Activated T-helper 1 cell treated with anti-CD3 and anti-CD28 coated beads, Interleukin-12 subunit alpha, Interleukin-12 subunit beta, Interleukin-2, Interleukin-4 antibody, amounts not matched to agents 30 ng/mL and 10 ng/mL and 1 ng/mL, durations not matched to agents 14 hours and 24 hours and 36 hours (primary cell): ENCODE results near the gene TBXAS1. TPM values are rescaled to one million over a fixed set of nuclear protein-coding genes. Genes with fewer than 3 reads are reported as not detected.

ENCODE experiments used
- DNase-seq: peaks from one replicate; pipeline ENCODE4 v3.0.0; 2021; ENCODE audit warnings: low spot score
- H3K27ac Mint-ChIP-seq: one replicate; pipeline ENCODE4 v1.8.0; 2021; ENCODE audit warnings: mild to moderate bottlenecking, mixed read lengths
- H3K27me3 Mint-ChIP-seq: one replicate; pipeline ENCODE4 v1.8.0; 2022; ENCODE audit warnings: mild to moderate bottlenecking, moderate library complexity, mixed read lengths; ENCODE audit not compliant: insufficient read depth
- H3K36me3 Mint-ChIP-seq: one replicate; pipeline ENCODE4 v1.8.0; 2021; ENCODE audit warnings: low read depth, mixed read lengths
- H3K4me1 Mint-ChIP-seq: one replicate; pipeline ENCODE4 v1.8.0; 2021; ENCODE audit warnings: low read depth, mixed read lengths
- H3K4me3 Mint-ChIP-seq: one replicate; pipeline ENCODE4 v1.8.0; 2021; ENCODE audit warnings: mild to moderate bottlenecking, moderate library complexity, mixed read lengths
- H3K9me3 Mint-ChIP-seq: one replicate; pipeline ENCODE4 v1.8.0; 2021; ENCODE audit warnings: mixed read lengths
- intact Hi-C: fragments of 100-400 bp; cut with micrococcal nuclease; formaldehyde crosslinking; loops from one replicate; pipeline ENCODE4 v1.15.1; 2024
- total RNA-seq: library from RNA; stranded (reverse); gene quantifications from 2 replicates; pipeline ENCODE4 v1.2.3, GENCODE V29; 2022

Gene TBXAS1
- total RNA-seq, 1 donor from 2014 or later: 2.4 TPM

DNA sequence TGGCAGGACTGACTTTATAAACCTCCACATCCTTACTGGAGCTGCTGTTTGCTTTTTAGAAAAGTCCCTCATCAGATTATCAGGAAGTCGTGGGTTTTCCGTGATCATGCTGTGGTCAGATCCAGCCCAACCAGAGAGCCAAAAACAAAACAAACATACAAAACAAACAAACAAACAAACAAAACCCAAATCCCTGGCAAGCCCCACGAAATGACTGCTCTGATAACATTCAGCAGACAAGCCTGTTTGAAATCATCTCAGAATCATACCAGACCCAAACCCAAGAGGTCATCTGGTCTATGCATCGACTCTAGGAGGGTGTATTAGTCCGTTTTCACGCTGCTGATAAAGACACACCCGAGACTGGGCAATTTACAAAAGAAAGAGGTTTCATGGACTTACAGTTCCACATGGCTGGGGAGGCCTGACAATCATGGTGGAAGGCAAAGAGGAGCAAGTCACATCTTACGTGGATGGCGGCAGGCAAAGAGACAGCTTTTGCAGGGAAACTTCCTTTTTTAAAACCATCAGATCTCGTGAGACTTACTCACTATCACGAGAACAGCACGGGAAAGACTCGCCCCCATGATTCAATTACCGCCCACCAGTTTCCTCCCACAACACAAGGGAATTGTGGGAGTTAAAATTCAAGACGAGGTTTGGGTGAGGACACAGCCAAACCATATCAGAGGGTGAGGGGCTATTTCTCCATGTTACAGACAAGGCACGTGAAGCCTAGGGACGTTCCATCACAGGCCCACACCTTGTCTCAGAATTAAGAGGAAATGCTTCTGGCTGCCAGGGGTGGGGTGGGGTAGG, 148.0 kb downstream of the TBXAS1 start:
- Mint-ChIP-seq H3K27ac (no peak overlapping the region), H3K4me3 (no peak overlapping the region), H3K27me3 (peaks cover 5% of the 10 kb centered on the region), H3K36me3 (peaks cover 3% of the 10 kb centered on the region), H3K4me1 (peaks cover 28% of the 10 kb centered on the region), H3K9me3 (no peaks in the 10 kb centered on the region)
- no peak for DNase-seq
- intact Hi-C loops: no loop called here

DNA sequence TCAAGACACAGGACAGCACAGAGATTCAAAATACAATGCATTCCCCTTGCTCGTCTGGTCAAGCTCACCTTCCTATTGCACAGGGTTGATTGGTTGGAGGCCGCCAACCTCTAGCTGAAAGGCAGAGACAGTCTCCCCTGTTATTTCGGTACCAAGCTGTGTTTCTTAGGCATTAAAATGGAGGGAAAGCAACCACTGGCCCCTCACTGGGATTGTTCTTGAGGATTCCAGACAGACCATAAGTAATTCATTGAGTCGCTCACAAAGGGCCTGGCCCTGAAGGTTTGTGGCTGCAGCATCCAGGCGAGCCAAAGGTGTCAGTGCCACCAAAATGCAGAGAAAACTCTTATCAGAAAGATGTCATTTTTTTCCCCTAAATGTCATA, 152.4 kb downstream of the TBXAS1 start:
- peak overlapping the region; percentile 11 for H3K27ac Mint-ChIP-seq
- H3K36me3 Mint-ChIP-seq: peaks cover 3% of the 10 kb centered on the region
- DNase-seq: no peak
- H3K9me3 Mint-ChIP-seq: no peaks in the 10 kb centered on the region
- intact Hi-C loops: loop anchor here (5.0 kb wide), 1 partner anchor 204 kb away; the partner anchor contains the start of gene HIPK2
- H3K4me1 Mint-ChIP-seq: peaks cover 28% of the 10 kb centered on the region
- peaks cover 16% of the 10 kb centered on the region for H3K27me3 Mint-ChIP-seq
- H3K4me3 Mint-ChIP-seq: no peak overlapping the region

DNA sequence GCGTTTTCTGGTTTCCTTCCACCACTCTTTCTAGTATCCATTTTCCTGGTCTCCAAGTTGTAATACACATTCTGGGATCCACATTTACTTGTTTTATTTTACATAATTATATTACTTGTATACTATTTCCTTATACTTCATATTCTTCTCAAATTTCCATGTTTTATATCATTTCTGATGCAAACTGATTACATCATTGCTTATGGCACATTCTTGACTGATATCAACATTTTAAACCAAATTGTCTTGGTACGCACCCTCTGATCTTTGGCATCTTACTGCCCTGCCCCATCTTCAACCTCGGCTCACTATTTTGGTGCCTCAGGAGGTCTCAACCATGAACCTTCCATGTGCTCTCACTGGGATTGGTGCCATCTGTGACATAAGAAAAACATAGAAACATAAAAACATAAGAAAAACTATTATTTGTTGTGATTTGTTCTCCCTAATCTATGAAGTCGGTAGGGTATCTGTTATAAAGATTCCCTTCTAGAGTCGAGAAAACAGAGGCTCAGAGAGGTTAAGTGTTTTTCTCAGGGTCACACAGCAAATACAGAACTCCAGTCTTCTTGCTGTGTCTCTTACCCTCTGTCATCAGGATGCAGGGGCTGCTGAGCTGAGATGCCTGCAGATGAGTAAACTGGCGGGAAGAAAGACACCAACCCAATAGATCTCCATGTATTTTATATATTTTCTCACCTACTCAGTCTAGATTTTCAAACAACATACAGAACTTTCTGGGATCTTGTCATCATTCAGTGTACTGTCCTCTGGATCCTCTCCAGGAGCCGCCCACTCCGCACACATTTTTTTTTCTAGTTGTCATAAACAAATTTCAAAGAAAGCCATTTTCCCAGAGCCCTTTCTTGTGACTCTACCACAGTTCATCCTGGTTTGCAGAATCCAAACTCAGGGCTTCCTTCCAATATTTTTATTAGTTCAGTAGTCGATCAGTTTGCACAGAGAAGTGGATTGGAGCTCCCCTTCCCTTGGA, 154.2 kb downstream of the TBXAS1 start:
- H3K36me3 Mint-ChIP-seq: peaks cover 3% of the 10 kb centered on the region
- H3K27ac Mint-ChIP-seq: no peak overlapping the region
- H3K4me1 Mint-ChIP-seq: peaks cover 18% of the 10 kb centered on the region
- peaks cover 16% of the 10 kb centered on the region for H3K27me3 Mint-ChIP-seq
- DNase-seq: no peak
- no peaks in the 10 kb centered on the region for H3K9me3 Mint-ChIP-seq
- H3K4me3 Mint-ChIP-seq: no peak overlapping the region
- intact Hi-C loops: loop anchor here (5.0 kb wide), 1 partner anchor 206 kb away; the partner anchor contains the start of gene HIPK2

DNA sequence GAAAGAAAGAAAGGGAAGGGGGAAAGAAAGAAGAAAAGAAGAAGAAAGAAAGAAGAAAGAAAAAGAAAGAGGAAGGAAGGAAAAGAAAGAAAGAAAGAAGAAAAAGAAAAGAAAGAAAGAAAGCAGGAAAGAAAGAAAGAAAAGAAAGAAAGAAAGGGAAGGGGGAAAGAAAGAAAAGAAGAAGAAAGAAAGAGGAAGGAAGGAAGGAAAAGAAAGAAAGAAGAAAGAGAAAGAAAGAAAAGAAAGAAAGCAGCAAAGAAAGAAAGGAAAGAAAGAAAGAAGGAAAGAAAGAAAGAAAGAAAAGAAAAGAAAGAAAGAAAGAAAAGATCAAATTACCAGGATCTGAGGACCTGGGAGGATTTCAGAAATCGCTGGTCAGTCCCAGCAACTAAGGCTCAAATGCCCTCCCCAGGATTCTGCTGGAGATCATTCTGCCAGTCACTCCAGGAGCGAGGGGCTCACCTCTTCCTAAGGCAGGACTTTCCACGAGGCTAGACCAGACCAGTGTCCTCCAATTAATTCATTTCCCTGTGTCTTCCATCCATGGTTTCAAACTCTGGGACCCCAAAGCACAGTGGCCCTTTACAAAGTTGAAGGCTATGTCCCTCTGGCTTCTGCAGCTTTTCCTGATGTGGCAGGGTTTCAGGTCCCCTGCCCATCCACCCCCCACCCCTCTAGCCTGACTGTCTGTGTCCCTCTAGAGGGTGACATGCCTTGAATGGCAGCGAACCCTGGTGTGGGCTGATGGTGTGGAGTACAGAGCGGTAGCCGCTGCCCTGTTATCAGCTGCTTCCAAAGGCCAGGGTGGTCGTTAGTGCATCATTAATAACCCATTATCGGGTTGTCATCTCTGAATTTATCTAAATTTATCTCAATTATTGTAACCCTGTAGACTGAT, 155.8 kb downstream of the TBXAS1 start:
- H3K27ac Mint-ChIP-seq: no peak overlapping the region
- H3K4me3 Mint-ChIP-seq: no peak overlapping the region
- intact Hi-C loops: loop anchor here (5.0 kb wide), 1 partner anchor 208 kb away; the partner anchor contains the start of gene HIPK2
- DNase-seq: no peak
- H3K36me3 Mint-ChIP-seq: peaks cover 3% of the 10 kb centered on the region
- H3K4me1 Mint-ChIP-seq: peaks cover 17% of the 10 kb centered on the region
- no peaks in the 10 kb centered on the region for H3K9me3 Mint-ChIP-seq
- H3K27me3 Mint-ChIP-seq: peaks cover 16% of the 10 kb centered on the region

- Mint-ChIP-seq H3K36me3 (no peaks in the 10 kb centered on the region), H3K4me3 (no peak overlapping the region), H3K27me3 (peaks cover 16% of the 10 kb centered on the region), H3K27ac (no peak overlapping the region), H3K4me1 (peaks cover 8% of the 10 kb centered on the region), H3K9me3 (no peaks in the 10 kb centered on the region)
- intact Hi-C loops: no loop called here
- no peak for DNase-seq
Measured at GRCh38 chr7:139985811-139986210, 156.7 kb downstream of the TBXAS1 start.

GRCh38 chr7:139987691-139988516, 158.8 kb downstream of the TBXAS1 start:
- intact Hi-C loops: no loop called here
- no peaks in the 10 kb centered on the region for H3K4me1 Mint-ChIP-seq
- H3K4me3 Mint-ChIP-seq: no peak overlapping the region
- DNase-seq: no peak
- H3K36me3 Mint-ChIP-seq: no peaks in the 10 kb centered on the region
- H3K27me3 Mint-ChIP-seq: peaks cover 14% of the 10 kb centered on the region
- H3K9me3 Mint-ChIP-seq: no peaks in the 10 kb centered on the region
- H3K27ac Mint-ChIP-seq: no peak overlapping the region

GRCh38 chr7:139989366-139990141, 160.5 kb downstream of the TBXAS1 start:
- Mint-ChIP-seq H3K36me3 (no peaks in the 10 kb centered on the region), H3K27ac (no peak overlapping the region), H3K9me3 (no peaks in the 10 kb centered on the region), H3K4me3 (no peak overlapping the region), H3K4me1 (no peaks in the 10 kb centered on the region), H3K27me3 (peaks cover 3% of the 10 kb centered on the region)
- DNase-seq: no peak
- intact Hi-C loops: no loop called here

GRCh38 chr7:139990142-139990535, 161.1 kb downstream of the TBXAS1 start:
- Mint-ChIP-seq H3K36me3 (no peaks in the 10 kb centered on the region), H3K4me1 (no peaks in the 10 kb centered on the region), H3K27ac (no peak overlapping the region), H3K27me3 (no peaks in the 10 kb centered on the region), H3K4me3 (no peak overlapping the region), H3K9me3 (no peaks in the 10 kb centered on the region)
- no peak for DNase-seq
- intact Hi-C loops: no loop called here

GRCh38 chr7:139990571-139991268, 161.7 kb downstream of the TBXAS1 start:
- Mint-ChIP-seq H3K36me3 (no peaks in the 10 kb centered on the region), H3K4me1 (no peaks in the 10 kb centered on the region)

DNA sequence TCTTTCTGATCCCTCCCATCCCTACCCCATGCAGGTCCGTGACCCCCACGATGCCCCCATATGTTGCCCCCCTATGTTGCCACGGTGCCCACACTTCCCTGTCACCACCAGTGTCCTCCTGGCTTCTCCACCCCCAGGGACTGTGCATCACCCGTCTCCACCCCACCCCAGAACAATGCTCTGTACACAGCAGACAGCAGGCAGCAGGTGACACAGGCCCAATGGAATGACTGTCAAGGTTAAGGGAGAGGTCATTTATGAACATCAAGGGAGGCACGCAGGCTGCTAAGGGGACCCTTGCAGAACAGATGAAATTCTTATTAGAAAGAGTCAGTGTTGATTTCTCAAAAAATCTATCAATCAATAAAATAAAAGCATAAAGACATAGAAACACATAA, 162.2 kb downstream of the TBXAS1 start:
- H3K36me3 Mint-ChIP-seq: no peaks in the 10 kb centered on the region

More at GRCh38 chr7:139990571-139991268, 161.7 kb downstream of the TBXAS1 start:
- Mint-ChIP-seq H3K27ac (no peak overlapping the region), H3K27me3 (no peaks in the 10 kb centered on the region), H3K9me3 (no peaks in the 10 kb centered on the region), H3K4me3 (no peak overlapping the region)
- DNase-seq: no peak
- intact Hi-C loops: no loop called here

GRCh38 chr7:139991911-139992310, 162.8 kb downstream of the TBXAS1 start:
- H3K9me3 Mint-ChIP-seq: no peaks in the 10 kb centered on the region
- H3K27me3 Mint-ChIP-seq: no peaks in the 10 kb centered on the region
- H3K4me1 Mint-ChIP-seq: no peaks in the 10 kb centered on the region
- H3K36me3 Mint-ChIP-seq: no peaks in the 10 kb centered on the region
- H3K27ac Mint-ChIP-seq: no peak overlapping the region
- intact Hi-C loops: no loop called here
- DNase-seq: no peak
- no peak overlapping the region for H3K4me3 Mint-ChIP-seq

More for the DNA sequence above, 162.2 kb downstream of the TBXAS1 start:
- Mint-ChIP-seq H3K27me3 (no peaks in the 10 kb centered on the region), H3K27ac (no peak overlapping the region), H3K9me3 (no peaks in the 10 kb centered on the region), H3K4me3 (no peak overlapping the region), H3K4me1 (no peaks in the 10 kb centered on the region)
- DNase-seq: no peak
- intact Hi-C loops: no loop called here
